HK-2 (cell line): ENCODE measurements around the gene LCE1E.

Experiments used
- DNase-seq: peaks from one replicate; pipeline ENCODE4 v3.0.0-alpha.2; 2018; ENCODE audit not compliant: unreplicated experiment

The LCE1E gene

DNA sequence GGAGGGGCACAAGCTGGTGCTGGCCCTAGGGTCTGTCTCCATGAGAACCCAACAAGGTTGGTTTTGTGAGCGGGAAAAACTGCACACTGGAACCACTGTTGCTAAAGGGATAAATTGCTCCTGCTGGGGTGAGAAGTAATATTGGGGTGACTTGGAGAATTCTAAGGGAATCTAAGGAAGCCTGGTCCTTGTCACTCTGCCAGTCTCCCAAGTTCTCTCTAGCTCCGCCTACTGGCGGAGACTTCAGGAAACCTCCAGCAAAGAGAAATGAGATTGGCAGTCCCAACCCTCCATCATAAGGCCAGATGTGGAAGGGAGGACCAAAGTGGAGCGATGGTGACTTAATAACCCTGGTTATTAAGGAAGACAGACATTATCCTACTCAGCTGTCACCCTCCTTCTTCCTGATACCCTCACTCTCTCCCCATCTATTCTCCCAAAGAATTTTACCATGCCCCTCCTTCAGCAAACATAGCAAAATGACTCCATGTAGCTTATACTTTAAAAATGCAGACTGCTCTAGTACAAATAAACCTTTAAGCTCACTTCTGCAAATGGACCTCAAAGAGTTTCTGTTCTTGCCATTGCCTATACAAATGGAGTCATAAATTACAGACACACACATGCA lies 8.4 kb upstream of the LCE1E start:
- DNase-seq, result no peak

DNA sequence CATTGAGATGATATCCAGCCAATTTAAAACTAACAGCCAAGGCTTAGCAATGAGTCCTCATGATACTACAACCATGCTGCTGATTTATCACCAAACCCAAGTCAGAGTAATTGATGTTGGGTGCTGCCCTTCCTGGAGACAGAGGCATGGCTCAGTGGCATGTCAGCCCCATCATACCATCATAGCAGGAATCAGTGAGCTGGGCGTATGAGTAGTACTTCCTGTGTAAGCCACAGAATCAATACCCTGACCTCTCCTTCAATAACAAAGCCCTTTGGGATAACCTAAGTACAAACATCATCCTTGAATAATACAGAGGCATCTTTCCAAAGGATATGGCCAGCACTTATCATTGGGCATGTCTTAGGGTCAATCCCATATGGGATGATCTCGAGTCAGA lies 3.0 kb upstream of the LCE1E start:
- no peak for DNase-seq

DNA sequence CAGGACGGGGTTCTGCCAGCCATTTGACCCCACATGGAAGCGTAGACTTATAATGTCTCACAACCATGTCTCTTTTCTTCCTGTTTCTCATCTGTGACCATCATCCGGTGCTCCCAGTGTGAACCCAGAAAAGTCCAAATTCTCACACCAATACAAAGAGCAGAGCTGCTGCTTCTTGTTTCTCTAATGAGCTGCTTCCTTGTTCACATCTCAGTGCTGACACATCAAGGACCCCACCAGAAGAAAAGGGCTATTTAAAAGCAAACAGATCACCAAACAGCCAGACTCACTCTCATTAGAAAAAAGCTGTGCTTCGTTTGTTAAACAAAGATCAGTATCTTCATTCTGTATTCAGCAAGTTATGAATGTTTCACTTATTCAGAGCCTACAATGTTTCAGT lies 9.6 kb downstream of the LCE1E start:
- no peak for DNase-seq

DNA sequence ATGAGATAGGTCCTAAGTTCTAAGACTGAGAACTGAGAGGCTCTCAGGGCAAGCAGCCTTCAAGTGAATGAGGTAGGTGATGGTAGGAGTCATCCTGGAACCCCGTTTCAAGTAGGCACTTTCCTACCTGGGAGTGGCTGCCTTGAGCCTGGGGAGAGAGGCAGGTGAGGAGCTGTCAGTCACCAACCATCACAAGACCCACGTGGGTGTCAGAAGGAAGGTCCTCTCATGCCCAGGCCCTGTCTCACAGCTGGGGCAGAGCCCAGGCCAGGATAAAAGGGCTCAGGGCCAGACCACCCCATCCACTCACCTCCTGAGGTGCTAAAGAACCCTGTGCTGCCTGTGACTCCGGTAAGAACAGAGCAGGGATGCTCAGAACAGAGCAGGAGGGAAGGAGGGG lies 10.4 kb downstream of the LCE1E start, which contains the start of gene LCE1D:
Gene LCE1D (plus strand): TSS at position 301 of the 400 bp plus-strand sequence. CDS start 1,074 bp downstream, outside the sequence.
- DNase-seq, result no peak

DNA sequence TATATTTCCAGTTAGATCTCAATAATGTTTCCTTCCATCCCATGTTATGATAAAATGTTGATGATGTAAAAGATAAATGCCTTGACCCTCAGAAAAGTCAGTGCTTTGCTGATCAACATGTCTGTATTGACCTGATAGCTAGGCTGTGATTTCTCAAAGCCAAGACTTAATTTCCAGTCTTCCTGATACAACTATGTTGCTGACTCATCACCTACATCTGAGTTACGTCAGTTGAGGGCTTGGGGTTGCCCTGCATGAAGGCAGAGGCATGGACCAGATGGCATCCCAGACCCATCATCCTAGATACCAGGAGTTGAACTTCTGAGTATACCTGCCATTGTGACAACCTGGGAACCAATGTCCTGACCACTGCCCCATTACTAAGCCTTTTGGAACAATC lies 15.3 kb downstream of the LCE1E start:
- DNase-seq, result no peak

DNA sequence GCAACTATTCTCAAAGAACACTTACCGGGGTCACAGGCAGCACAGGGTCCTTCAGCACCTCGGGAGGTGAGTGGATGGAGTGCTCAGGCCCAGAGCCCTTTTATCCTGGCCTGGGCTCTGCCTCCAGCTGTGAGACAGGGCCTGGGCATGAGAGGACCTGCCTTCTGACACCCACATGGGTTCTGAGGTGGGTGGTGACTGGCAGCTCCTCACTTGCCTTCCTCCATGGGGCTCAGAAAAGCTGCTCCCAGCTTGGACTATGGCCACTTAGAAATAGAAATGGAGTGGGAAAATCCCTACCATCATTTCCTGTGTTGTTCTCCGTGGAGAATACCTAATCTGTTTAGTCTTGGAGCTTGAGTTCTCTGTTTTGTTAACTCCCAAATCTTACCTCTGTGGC lies 20.5 kb downstream of the LCE1E start, which contains the start of gene LCE1C:
Gene LCE1C (minus strand): TSS at position 76 of the 400 bp plus-strand sequence. CDS start 1,173 bp downstream, outside the sequence.
- DNase-seq, result no peak

DNA sequence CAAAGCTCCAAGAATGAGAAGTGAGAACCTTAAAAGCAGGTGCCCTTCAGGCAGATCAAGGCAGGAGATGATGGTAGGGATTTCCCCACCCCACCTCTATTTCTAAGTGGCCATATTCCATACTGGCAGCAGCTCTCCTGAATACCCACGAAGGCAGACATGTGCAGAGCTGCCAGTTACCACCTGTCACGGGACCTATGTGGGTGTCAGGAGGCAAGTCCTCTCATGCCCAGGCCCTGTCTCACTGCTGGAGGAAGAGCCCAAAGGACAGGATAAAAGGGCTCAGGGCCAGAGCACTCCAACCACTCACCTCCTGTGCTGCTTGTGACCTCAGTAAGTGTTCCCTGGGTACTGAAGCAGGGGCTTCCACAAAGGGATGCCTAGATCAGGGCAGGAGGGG lies 25.0 kb downstream of the LCE1E start:
- DNase-seq, result no peak

DNA sequence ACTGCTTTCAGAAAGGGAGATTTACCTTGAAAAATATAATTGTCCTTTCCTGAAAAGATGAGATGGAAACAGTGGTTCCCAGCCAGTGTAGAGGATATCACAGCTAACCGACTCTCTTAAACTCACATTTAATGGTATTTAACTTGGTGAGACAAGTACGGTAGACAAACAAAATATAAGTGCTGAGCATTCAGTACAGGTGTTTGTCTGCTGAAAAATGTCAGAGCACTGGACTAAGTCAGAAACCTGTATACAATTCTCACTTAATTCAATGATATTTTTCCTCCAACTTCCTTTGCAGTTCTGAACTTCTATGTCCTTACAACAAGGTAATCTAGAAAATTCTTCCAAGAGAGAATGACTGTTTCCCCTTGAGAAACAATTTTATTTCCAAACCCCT lies 25.6 kb downstream of the LCE1E start, which contains the start of gene LCE1B:
Gene LCE1B (plus strand): TSS at position 301 of the 400 bp plus-strand sequence. CDS start 476 bp downstream, outside the sequence.
- DNase-seq, result no peak

DNA sequence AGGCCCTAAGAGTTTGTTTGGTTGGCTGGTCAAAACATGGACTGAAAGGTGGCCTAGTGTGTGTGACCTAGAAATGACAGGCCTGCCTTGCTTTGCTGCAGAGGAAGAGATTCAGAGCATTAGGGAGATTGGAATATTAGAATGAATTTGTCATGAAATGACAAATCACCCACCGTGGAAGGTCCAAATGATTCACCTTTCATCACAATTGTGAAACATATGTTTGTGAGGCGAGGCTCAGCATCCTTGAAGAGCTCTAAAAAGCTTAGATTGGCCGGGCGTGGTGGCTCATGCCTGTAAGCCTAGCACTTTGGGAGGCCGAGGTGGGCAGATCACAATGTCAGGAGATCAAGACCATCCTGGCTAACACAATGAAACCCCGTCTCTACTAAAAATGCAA lies 31.3 kb downstream of the LCE1E start:
- no peak for DNase-seq

DNA sequence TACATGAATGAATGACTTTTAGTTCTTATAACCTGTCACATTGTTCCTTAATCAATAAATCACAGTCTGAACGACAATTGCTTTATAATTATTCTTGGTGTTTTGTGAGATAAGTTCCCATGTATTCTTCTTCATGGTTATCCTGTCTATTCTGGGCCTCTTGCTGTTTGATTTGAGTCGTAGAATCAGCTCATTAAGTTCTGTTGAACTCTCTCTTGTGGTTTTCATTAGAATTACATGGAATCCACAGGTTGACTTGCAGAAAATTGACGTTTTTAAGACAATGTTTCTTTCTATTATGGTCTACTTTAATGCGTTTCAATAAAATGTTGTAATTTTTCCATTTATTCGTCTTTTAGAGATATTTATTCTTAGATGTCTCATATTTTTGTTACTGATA lies 37.2 kb downstream of the LCE1E start:
- no peak for DNase-seq

DNA sequence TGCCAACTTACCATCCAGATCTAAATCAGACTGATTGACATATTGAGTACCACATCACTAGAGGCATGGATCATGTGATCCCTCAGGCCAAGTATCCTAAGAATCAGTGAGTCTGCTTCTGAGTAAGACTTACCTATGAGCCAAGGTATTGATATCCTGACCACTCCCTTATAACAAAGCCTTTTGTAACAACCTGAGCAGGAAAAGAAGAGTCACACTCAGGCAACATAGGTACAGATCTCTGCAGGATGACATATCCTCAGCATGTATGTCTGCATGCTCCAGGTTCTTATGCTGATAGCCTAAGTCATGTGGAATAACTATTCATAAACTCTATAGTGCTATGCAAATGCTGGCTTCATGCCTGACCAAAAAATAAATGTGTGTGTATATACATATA lies 38.9 kb downstream of the LCE1E start:
- no peak for DNase-seq

DNA sequence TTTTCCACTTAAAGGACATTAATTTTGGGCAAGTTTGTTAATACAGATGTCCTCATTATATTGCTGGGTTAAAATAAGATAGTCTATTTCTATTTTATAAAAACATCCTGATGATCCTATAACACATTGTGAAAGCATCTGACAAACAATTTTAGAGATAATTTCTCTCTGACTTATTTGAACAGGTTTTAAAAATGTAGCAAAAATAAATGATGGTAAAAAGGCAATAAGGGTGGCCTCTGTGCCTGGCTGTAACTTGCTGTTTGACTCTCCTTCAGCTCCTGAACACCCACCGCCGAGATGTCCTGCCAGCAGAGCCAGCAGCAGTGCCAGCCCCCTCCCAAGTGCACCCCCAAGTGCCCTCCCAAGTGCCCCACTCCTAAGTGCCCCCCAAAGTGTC lies 41.1 kb downstream of the LCE1E start, which contains the start of gene LCE1A:
Gene LCE1A (plus strand): TSS at position 301 of the 400 bp plus-strand sequence. CDS start 0 bp downstream, at position 301.
- DNase-seq, result no peak

DNA sequence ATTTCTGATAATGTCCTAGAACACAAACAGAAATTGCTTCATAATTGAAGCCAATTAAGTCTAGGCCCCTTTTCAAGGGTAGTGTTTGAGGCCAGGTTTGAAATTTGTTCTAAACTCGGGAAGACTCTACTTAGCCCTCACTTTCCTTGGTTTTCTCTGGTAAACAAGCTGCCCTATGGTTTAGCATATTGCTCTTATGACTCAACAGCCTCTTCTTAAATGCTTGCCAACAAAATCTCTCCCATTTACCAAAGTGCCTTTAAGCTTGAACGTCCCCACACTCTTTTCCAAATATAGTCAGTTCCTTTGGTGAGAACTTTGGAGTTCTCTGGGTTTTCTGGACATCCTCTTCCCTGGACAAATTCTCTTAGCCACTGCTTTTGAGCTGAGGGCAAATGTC lies 50.8 kb downstream of the LCE1E start:
- no peak for DNase-seq
